Stomach (tissue), 4 donors: ENCODE results near the gene COPE.

Experiments used
- CTCF ChIP-seq, 7 experiments: fragments of 450-650 bp in 4 of 7; fragments of 200-600 bp in 3 of 7; sonication (generic) in 3 of 7; IDR thresholded peaks; one replicate each; pipeline ENCODE4 v1.5.1; 2016 to 2019; ENCODE audit warnings: antibody characterized with exemption in 7 of 7, control low read depth in 2 of 7, mild to moderate bottlenecking in 1 of 7
- EP300 ChIP-seq: sonication (generic); formaldehyde crosslinking; IDR thresholded peaks from one replicate; pipeline ENCODE4 v1.6.1; 2017; ENCODE audit warnings: antibody characterized with exemption
- POLR2A ChIP-seq, 4 donors: fragments of 450-650 bp; IDR thresholded peaks; one replicate each; pipeline ENCODE4 v1.6.1; 2016; ENCODE audit warnings: antibody characterized with exemption in 4 of 4, control low read depth in 2 of 4, mild to moderate bottlenecking in 1 of 4, moderate library complexity in 1 of 4

- TF ChIP-seq CTCF (IDR thresholded peaks at IDR 0.05) (no peak), EP300 (no peak), POLR2A (IDR thresholded peaks at IDR 0.05) (no peak)
Measured at GRCh38 chr19:18912933-18913332, 6.3 kb downstream of the COPE start.
